CD14-positive monocyte (primary cell): Measurements from ENCODE around the gene TPR. TPM values are rescaled to one million over a fixed set of nuclear protein-coding genes. Genes with fewer than 3 reads are reported as not detected.

Source experiments
- DNase-seq, 3 donors: peaks; one replicate each; pipeline ENCODE4 v3.0.0-alpha.2; 2011 to 2022
- H2AFZ ChIP-seq: 2 replicates; pipeline ENCODE4 v1.6.0; 2012; ENCODE audit warnings: mild to moderate bottlenecking, low read depth, low read length, inconsistent platforms; ENCODE audit not compliant: insufficient read depth, poor library complexity, severe bottlenecking
- H3K27ac ChIP-seq, 2 donors: 1 replicate in 1 of 2; 2 replicates in 1 of 2; pipeline ENCODE4 v1.5.1; 2012 to 2013; ENCODE audit warnings: low read length in 2 of 2, control low read depth in 1 of 2, inconsistent platforms in 1 of 2, low read depth in 1 of 2, mild to moderate bottlenecking in 1 of 2
- H3K27me3 ChIP-seq, 2 donors: one replicate each; pipeline versions ENCODE4 v1.6.0 to v1.6.1; 2011 to 2013; ENCODE audit warnings: low read length in 2 of 2; ENCODE audit not compliant: control insufficient read depth in 2 of 2, insufficient read depth in 2 of 2
- H3K36me3 ChIP-seq, 2 donors: replicated peaks in 1 of 2; 1 replicate in 1 of 2; 2 replicates in 1 of 2; pipeline versions ENCODE4 v1.5.1 to v1.6.1; 2012 to 2013; ENCODE audit warnings: low read length in 2 of 2, control low read depth in 1 of 2, inconsistent platforms in 1 of 2, mild to moderate bottlenecking in 1 of 2; ENCODE audit not compliant: insufficient read depth in 2 of 2, control insufficient read depth in 1 of 2
- H3K4me1 ChIP-seq, 2 donors: 1 replicate in 1 of 2; 2 replicates in 1 of 2; pipeline versions ENCODE4 v1.5.1 to v1.6.1; 2012 to 2013; ENCODE audit warnings: low read length in 2 of 2, control low read depth in 1 of 2, inconsistent platforms in 1 of 2, mild to moderate bottlenecking in 1 of 2, moderate library complexity in 1 of 2; ENCODE audit not compliant: insufficient read depth in 2 of 2, control insufficient read depth in 1 of 2
- H3K4me2 ChIP-seq: replicated peaks from 2 replicates; pipeline ENCODE3; 2012; ENCODE audit warnings: low read length, moderate library complexity, mild to moderate bottlenecking; ENCODE audit not compliant: poor library complexity, severe bottlenecking; ENCODE audit errors: extremely low read depth
- H3K4me3 ChIP-seq, 3 experiments: fragments of 200-600 bp in 1 of 3; sonication (generic) in 1 of 3; replicated peaks in 1 of 3; 1 replicate in 2 of 3; 2 replicates in 1 of 3; pipeline ENCODE4 v1.5.1; 2011 to 2013; ENCODE audit warnings: low read length in 3 of 3, mild to moderate bottlenecking in 3 of 3, control low read depth in 2 of 3, low read depth in 2 of 3, inconsistent platforms in 1 of 3, moderate library complexity in 1 of 3
- H3K79me2 ChIP-seq: 2 replicates; pipeline ENCODE4 v1.6.0; 2012; ENCODE audit warnings: mild to moderate bottlenecking, control low read depth, inconsistent platforms, low read length, moderate library complexity; ENCODE audit not compliant: insufficient read depth
- H3K9ac ChIP-seq: 2 replicates; pipeline ENCODE4 v1.6.0; 2017; ENCODE audit warnings: low read length, mild to moderate bottlenecking; ENCODE audit not compliant: insufficient read depth, poor library complexity, severe bottlenecking
- H3K9me3 ChIP-seq, 2 donors: replicated peaks in 1 of 2; 1 replicate in 1 of 2; 2 replicates in 1 of 2; pipeline versions ENCODE4 v1.5.1 to v1.6.1; 2012 to 2013; ENCODE audit warnings: low read length in 2 of 2, control low read depth in 1 of 2; ENCODE audit not compliant: control insufficient read depth in 1 of 2, insufficient read depth in 1 of 2
- H4K20me1 ChIP-seq: 2 replicates; pipeline ENCODE4 v1.6.0; 2012; ENCODE audit warnings: mild to moderate bottlenecking, low read length, control low read depth, moderate library complexity; ENCODE audit not compliant: insufficient read depth
- H3K27ac Mint-ChIP-seq, 7 donors: one replicate each; pipeline ENCODE4 v1.8.0; 2020; ENCODE audit warnings: mild to moderate bottlenecking in 7 of 7, mixed read lengths in 7 of 7, moderate library complexity in 6 of 7, inconsistent platforms in 2 of 7
- H3K27me3 Mint-ChIP-seq, 3 donors: one replicate each; pipeline ENCODE4 v1.8.0; 2021 to 2022; ENCODE audit warnings: low read depth in 3 of 3, mild to moderate bottlenecking in 3 of 3, mixed read lengths in 3 of 3, moderate library complexity in 3 of 3, inconsistent platforms in 1 of 3
- H3K36me3 Mint-ChIP-seq, 2 donors: one replicate each; pipeline ENCODE4 v1.8.0; 2020; ENCODE audit warnings: mixed read lengths in 2 of 2, inconsistent platforms in 1 of 2, mild to moderate bottlenecking in 1 of 2
- H3K4me1 Mint-ChIP-seq: one replicate; pipeline ENCODE4 v1.8.0; 2020; ENCODE audit warnings: mild to moderate bottlenecking, mixed read lengths
- H3K4me3 Mint-ChIP-seq, 2 donors: one replicate each; pipeline ENCODE4 v1.8.0; 2020; ENCODE audit warnings: mild to moderate bottlenecking in 2 of 2, mixed read lengths in 2 of 2, moderate library complexity in 1 of 2
- H3K9me3 Mint-ChIP-seq, 7 donors: one replicate each; pipeline ENCODE4 v1.8.0; 2020 to 2022; ENCODE audit warnings: mixed read lengths in 7 of 7, mild to moderate bottlenecking in 6 of 7, moderate library complexity in 6 of 7, inconsistent platforms in 2 of 7
- CTCF ChIP-seq: fragments of 200-600 bp; IDR thresholded peaks from one replicate; pipeline ENCODE4 v1.8.0; 2022; ENCODE audit warnings: antibody characterized with exemption, mild to moderate bottlenecking
- WGBS: methylation state at CpG from one replicate; pipeline ENCODE4 v1.1.5; 2013; ENCODE audit warnings: missing lambda C conversion rate; ENCODE audit not compliant: insufficient coverage; 5-methylcytosine and 5-hydroxymethylcytosine counted together
- intact Hi-C, 2 donors: fragments of 100-400 bp; cut with micrococcal nuclease; formaldehyde crosslinking; loops; one replicate each; pipeline versions ENCODE4 v1.15.0 to v1.15.1; 2023
- polyA plus RNA-seq, 3 donors: library from polyadenylated mRNA; depleted of rRNA in 1 of 3; unstranded in 2 of 3; stranded (reverse) in 1 of 3; fragments of 300-500 nt in 2 of 3; fragments of >200 nt in 1 of 3; fragmentation: Illumina TruSeq in 2 of 3; gene quantifications; 1 replicate in 2 of 3; 2 replicates in 1 of 3; pipeline ENCODE4 v1.2.3, GENCODE V29; 2012 to 2021

The TPR gene
- polyA plus RNA-seq, 3 donors, result 4.3 to 23.3 (median 13.2) TPM

- H3K27ac Mint-ChIP-seq, result no peak overlapping the region
- H3K9me3 Mint-ChIP-seq, result no peaks in the 10 kb centered on the region
- Histone ChIP-seq H3K4me3 (no peak overlapping the region), H3K4me2 (no peak overlapping the region), H3K79me2 (no peaks in the 10 kb centered on the region), H2AFZ (no peak overlapping the region), H3K4me1 (no peaks in the 10 kb centered on the region), H3K27ac (no peak overlapping the region), H3K36me3 (no peaks in the 10 kb centered on the region), H4K20me1 (no peaks in the 10 kb centered on the region), H3K27me3 (no peaks in the 10 kb centered on the region), H3K9me3 (no peaks in the 10 kb centered on the region), H3K9ac (no peak overlapping the region)
- no CpG with 5 or more reads among the region's 3 CpGs for WGBS
- intact Hi-C loops, result no loop called here
- H3K4me3 Mint-ChIP-seq, result no peak overlapping the region
- peaks cover 0 to 1% (median 0%) of the 10 kb centered on the region in 3 donors for H3K27me3 Mint-ChIP-seq
- H3K36me3 Mint-ChIP-seq, result no peaks in the 10 kb centered on the region
- H3K4me1 Mint-ChIP-seq, result no peaks in the 10 kb centered on the region
- no peak for TF ChIP-seq CTCF
- no peak for DNase-seq
These were observed 77.5 kb downstream of the TPR start for GRCh38 chr1:186297439-186298045.

GRCh38 chr1:186295980-186296379, 79.1 kb downstream of the TPR start, which contains the start of gene PRG4:
Gene PRG4, plus strand, starts transcription at chr1:186296279.
- no peak within 1 kb of the TSS for H3K4me3 Mint-ChIP-seq
- no peaks in the 10 kb centered on the region for H3K36me3 ChIP-seq
- no peaks in the 10 kb centered on the region for H3K79me2 ChIP-seq
- no peaks in the 10 kb centered on the region for H3K9me3 ChIP-seq
- intact Hi-C loops, result no loop called here
- H3K27ac ChIP-seq, result no peak within 1 kb of the TSS
- H3K27me3 ChIP-seq, result no peaks in the 10 kb centered on the region
- H3K27ac Mint-ChIP-seq, result no peak within 1 kb of the TSS
- 86% methylated on average over 1 of the region's 3 CpGs for WGBS
- H3K9ac ChIP-seq, result no peak within 1 kb of the TSS
- H3K4me3 ChIP-seq, result no peak within 1 kb of the TSS
- no peak within 1 kb of the TSS for H3K4me2 ChIP-seq
- H4K20me1 ChIP-seq, result no peaks in the 10 kb centered on the region
- H3K4me1 Mint-ChIP-seq, result no peaks in the 10 kb centered on the region
- H2AFZ ChIP-seq, result no peak within 1 kb of the TSS
- no peak for DNase-seq
- no peaks in the 10 kb centered on the region for H3K4me1 ChIP-seq
- no peaks in the 10 kb centered on the region for H3K9me3 Mint-ChIP-seq
- TF ChIP-seq CTCF, result no peak
- peaks cover 0 to 1% (median 0%) of the 10 kb centered on the region in 3 donors for H3K27me3 Mint-ChIP-seq
- H3K36me3 Mint-ChIP-seq, result no peaks in the 10 kb centered on the region
